ENCODE measurements around the gene NEMF.
"Not testable (repeated sequence)": the region's sequence is repeated elsewhere in the genome, so short reads cannot be mapped to it uniquely, and the experiment has no call there.

The NEMF gene

DNA sequence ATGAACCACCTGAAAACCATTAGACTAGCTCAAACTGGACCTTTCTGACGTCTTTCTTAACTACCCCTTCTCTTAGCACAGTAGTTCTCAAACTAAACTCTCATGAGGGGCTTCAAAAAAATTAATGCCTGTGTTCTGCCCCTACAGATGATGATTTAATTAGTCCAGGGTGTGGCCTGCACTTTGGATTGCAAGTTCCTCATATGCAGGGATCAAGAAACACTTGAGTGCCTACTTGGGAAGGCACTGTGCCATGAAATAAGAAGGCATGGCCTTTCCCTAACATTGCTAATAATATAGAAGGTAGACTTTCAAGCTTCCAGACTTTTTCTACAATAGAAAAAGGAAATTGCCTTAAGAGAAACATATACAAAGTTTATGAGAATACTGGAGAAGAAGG, 107.4 kb downstream of the NEMF start:
- no peak for DNase-seq (ENCODE audit: low read depth)

DNA sequence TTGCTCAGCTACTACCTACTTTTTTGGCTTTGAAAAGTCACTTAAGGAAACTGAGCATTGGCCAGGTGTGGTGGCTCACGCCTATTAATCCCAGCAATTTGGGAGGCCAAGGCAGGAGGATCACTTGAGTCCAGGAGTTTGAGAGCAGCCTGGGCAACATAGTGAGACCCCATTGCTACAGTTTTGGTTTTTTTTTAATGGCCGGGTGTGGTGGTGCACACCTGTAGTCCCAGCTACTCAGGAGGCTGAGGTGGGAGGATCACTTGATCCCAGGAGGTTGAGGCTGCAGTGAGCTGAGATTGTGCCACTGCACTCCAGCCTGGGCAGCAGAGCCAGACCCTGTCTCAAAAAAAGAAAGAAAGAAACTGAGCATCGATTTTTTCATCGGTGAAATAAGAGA, 116.9 kb downstream of the NEMF start:
- DNase-seq (ENCODE audit: low read depth), result not testable (repeated sequence)

DNA sequence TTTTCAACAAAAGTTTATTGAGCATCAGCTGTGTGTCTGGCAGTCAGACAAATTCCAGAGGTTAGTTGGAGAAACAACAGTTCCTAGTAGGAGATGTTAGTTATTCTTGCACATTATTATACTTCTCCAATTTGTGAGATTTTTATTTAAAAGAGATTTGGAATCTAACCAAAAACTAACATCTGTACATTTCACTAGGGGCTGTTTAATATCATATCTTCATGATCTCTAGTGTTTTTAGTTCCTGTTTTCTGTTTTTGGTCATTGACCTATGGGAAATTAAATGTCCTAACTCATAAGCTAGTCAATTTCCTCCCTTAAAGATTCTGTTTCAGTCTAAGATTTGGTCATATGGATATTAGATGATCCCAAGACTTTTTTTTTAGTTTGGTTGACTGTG, 118.8 kb downstream of the NEMF start:
- no peak for DNase-seq (ENCODE audit: low read depth)

DNA sequence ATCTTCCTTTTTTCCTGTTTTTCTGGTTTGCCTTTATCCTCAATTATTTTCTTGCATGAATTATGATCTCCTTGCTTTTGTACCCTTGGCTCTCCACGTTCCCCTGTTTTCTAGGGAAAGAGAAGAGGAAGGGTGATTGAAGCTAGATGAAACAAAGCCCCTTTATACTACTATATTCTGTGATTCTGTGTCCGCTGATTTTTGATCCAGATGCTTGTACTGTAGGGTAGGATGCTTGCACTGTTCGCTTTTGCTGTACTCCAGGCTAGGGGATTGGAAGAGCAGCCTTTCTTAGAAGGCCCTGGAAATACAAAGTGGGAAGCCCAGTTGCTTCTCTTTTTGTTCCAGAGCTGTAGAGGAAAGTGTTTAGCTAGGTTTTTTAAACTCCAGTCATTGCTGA, 119.7 kb downstream of the NEMF start:
- DNase-seq (ENCODE audit: low read depth), result no peak
